NCI-H128 (cell line): ENCODE data around the gene PGGHG.
"Not testable (repeated sequence)": the region's sequence is repeated elsewhere in the genome, so short reads cannot be mapped to it uniquely, and the experiment has no call there.

Experiments
- DNase-seq: peaks from one replicate; lab custom pipeline; 2025; ENCODE audit not compliant: unreplicated experiment; lab: John Stamatoyannopoulos, UW

The PGGHG gene

DNA sequence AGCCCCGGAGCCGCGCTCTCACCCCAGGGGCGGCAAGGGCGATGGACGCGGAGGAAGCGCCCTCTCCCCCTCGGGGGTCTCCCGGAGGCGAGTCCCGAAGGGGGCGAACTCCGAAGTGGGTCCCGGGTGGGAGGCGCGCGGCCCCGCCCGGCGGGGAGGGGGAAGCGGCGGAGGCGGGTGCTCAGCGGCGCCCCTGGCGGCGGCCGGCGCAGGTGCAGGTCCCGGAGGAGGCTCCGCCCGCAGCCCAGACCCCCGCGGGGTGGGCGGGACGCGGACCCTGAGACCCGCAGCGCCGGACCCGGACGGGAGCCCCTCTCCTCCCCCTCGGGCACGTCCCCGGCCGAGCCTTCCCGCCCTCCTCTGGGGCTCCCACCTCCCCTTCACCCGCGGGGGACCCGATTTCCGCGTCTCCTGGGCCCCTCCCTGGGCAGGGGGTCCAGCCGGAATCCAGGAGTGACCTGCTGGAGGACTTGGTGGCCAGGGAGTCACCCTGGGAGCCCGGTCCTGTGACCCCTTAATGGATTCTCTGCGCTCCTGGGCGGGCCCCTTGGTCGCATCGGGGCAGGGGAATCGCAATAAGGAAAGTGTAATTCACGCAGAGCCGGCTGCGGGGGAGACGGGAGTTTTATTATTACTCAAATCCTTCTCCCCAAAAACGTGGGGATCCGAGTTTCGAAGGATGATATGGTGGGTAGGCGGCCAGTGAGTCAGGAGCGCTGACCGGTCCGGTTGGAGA is 22.3 kb downstream of the PGGHG start:
- not testable (repeated sequence) for DNase-seq

- DNase-seq: no peak
These were observed 23.3 kb downstream of the PGGHG start for GRCh38 chr11:312092-312816.

GRCh38 chr11:313304-313786 is 24.4 kb downstream of the PGGHG start:
- no peak for DNase-seq

- no peak for DNase-seq
These were observed 25.0 kb downstream of the PGGHG start, which contains the start of gene IFITM1 for GRCh38 chr11:313787-314553. Gene IFITM1 (plus strand): TSS chr11:314040. CDS start chr11:314171, 131 bp downstream.

DNA sequence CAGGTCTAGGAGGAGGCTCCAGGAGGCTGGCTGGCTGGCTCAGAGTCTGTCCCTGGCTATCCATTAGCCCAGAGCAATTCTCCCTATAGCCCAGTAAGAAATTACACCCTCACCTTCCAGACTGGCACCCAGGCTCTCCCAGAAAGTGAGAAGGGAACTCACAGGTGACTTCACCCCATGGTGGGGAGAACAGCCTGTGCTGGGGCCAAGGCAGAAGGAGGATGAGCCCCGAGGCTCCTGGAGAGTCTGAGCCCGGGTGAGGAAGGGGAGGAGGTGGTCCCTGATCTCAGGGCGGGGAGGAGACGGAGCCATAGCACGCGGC is 25.6 kb downstream of the PGGHG start:
- not testable (repeated sequence) for DNase-seq

- no peak for DNase-seq
These were observed 26.1 kb downstream of the PGGHG start for GRCh38 chr11:315051-315481.

- DNase-seq: no peak
These were observed 26.6 kb downstream of the PGGHG start for GRCh38 chr11:315516-315994.

GRCh38 chr11:316031-316701 is 27.2 kb downstream of the PGGHG start:
- DNase-seq: no peak

DNA sequence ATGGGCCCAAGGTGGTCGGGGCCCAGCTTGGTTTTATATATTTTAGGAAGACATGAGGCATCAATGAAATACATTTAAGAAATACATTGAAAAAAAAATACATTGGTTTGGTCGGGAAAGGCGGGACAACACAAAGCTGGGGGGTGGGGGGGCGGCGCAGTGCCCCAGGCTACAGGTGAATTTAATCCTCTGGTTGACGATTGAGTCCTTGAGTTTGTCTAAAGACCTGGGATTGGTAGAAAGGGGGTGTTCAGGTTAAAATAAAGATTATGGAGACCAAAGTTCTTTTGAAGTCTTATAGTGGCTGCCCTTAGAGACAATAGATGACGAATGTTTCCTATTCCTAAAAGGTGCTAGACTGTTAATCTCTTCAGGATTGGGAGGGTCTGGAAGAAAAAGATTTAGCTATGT is 28.0 kb downstream of the PGGHG start:
- DNase-seq: no peak

- not testable (repeated sequence) for DNase-seq
These were observed 28.9 kb downstream of the PGGHG start for GRCh38 chr11:317668-318404.

- DNase-seq: not testable (repeated sequence)
These were observed 29.6 kb downstream of the PGGHG start for GRCh38 chr11:318405-319120.

GRCh38 chr11:319121-319887 is 30.4 kb downstream of the PGGHG start:
- DNase-seq: not testable (repeated sequence)

DNA sequence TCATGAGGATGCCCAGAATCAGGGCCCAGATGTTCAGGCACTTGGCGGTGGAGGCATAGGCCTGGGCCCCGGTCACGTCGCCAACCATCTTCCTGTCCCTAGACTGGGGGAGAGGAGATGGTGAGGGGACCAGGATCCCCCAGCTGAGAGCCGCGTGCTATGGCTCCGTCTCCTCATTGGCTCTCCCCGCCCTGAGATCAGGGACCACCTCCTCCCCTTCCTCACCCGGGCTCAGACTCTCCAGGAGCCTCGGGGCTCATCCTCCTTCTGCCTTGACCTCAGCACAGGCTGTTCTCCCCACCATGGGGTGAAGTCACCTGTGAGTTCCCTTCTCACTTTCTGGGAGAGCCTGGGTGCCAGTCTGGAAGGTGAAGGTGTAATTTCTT is 31.0 kb downstream of the PGGHG start:
- not testable (repeated sequence) for DNase-seq

- DNase-seq: no peak
These were observed 35.2 kb downstream of the PGGHG start for GRCh38 chr11:324156-324555.

DNA sequence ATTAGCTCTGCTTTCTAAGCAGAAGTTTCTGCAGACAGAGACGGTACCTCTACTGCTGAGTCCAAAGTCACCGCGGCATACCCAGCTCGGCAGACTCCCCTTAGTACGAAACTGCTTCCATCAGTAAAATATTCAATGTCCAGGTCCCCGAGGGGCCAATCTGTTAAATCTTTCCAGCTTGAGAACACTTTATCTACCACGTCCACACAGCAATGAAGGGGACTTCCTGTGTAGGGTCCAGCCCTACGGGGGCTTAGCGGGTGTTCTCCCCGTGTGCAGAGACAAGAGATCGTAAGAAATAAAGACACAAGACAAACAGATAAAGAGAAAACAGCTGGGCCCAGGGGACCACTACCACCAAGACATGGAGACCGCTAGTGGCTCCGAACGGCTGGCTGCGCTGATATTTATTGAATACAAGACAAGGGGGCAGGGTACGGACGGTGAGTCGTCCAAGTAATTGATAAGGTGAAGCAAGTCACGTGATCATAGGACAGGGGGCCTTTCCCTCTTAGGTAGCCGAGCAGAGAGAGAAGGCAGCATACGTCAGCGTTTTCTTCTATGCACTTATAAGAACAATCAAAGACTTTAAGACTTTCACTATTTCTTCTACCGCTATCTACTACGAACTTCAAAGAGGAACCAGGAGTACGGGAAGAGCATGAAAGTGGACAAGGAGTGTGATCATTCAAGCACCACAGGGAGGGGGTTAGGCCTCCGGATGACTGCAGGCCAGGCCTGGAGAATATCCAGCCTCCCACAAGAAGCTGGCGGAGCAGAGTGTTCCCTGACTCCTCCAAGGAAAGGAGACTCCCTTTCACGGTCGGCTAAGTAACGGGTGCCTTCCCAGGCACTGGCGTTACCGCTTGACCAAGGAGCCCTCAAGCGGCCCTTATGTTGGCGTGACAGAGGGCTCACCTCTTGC is 35.9 kb downstream of the PGGHG start:
- not testable (repeated sequence) for DNase-seq

GRCh38 chr11:325796-326591 is 37.1 kb downstream of the PGGHG start:
- DNase-seq: no peak

DNA sequence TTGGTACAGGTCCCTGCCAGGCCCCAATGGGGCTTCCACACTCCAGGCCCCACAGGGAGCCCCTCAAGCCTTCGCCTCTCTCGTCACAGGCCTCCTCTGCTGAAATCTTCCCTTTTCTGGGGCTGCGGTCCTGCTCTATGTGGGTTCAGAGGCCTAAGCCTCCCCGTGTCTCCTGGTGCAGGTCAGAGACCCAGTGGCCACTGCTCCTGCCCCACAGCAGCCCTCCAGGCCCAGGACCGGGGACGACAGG is 37.6 kb downstream of the PGGHG start:
- DNase-seq: no peak
